GM19025 (cell line): ENCODE data around the gene ZNF618.

Experiments used
- ATAC-seq: cut with Tn5 transposase; IDR thresholded peaks from one replicate; pipeline ENCODE4 v1.9.1; 2021; ENCODE audit warnings: mild to moderate bottlenecking, low read depth, moderate library complexity; ENCODE audit not compliant: unreplicated experiment

Gene ZNF618

GRCh38 chr9:113998525-113999255 is 122.6 kb downstream of the ZNF618 start:
- no peak for ATAC-seq

GRCh38 chr9:113999256-114000062 is 123.3 kb downstream of the ZNF618 start:
- no peak for ATAC-seq

GRCh38 chr9:114000063-114000454 is 124.0 kb downstream of the ZNF618 start:
- ATAC-seq = no peak

DNA sequence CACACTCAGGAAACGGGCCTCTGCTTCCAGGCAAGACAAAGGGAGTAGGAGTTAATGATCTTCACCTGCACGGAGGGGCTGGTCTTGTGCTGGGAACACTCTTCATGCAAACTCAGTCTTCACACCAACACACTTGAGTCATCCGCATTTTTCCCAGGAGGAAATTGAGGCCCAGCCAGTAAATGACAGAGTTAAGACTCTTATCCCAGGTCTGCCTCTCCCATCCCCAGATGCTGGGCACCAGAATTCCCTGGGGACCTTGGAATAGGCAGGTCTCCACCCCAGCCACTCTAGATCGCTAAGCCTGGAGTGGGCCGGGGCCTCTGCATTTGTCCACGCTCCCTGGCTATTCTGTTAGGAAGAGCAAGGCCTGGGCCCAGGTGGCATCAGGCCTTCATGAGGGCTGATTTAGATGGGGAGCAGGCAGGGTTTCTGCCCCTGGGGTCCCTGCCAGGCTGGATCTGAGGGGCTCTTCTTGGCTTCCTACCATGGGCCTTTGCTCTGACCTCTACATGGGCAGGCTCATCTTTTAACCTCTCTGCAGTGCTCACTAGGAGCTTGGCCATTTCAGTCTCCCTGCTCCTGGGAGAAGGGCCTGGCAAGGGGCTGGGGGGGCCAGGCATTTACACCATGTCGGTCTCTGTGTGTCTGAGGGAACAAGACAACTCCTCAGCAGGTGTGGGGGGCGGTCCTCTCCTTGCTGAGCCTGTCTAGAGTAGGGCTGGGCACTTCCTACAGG is 124.7 kb downstream of the ZNF618 start:
- no peak for ATAC-seq

GRCh38 chr9:114001410-114001685 is 125.2 kb downstream of the ZNF618 start:
- no peak for ATAC-seq

- no peak for ATAC-seq
These were observed 125.7 kb downstream of the ZNF618 start for GRCh38 chr9:114001794-114002261.

DNA sequence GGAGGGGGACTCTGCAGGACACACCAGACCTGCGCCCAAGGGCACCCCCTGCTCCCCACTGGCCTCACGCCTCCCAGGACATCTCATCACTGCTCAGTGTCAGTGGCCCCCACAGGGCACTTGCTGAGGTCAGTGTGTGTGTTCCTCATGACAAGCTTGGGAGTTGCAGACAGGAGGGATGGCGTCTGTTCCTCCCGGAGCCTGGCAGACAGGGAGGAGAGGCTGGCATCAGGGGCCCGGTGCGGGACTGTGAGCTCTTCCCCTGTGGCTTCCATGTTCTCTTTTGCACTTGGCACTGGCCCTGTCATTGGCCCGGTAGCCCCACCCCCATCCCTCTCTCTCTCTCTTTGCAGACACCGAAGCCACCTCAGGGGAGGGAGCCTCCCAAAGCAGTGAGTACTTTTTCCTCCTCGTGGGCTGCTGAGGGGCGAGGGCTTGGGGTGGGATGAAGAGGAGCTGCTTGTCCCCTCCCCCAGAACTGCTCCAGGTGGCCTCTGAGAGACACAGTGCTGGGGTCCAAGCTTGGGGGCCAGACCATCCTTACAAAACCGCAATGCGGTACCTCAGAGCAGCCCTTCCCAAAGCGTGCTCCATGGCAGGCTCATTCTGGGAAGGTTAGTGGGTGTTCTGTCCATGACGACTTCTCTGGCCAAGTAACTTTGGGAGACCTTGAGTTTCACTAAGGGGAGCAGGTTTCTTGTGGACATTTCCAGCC is 126.3 kb downstream of the ZNF618 start:
- no peak for ATAC-seq

DNA sequence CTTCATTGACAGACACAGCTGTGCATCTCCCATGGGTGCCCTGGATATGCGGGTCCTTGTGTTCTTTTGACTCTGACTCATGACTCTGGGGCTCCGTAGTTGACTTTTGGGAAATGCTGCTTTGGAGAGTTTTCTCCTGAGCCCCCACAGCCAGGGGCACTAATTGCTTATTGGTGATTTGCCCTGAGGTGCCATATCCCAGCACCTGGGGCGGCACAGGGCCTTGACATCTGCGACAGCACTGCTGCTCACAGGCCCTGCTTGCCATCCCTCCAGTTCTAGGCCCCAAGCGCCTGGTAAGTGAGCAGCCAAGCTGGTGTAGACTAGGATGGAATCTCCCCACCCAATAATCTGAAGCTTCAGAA is 126.9 kb downstream of the ZNF618 start:
- ATAC-seq = no peak

DNA sequence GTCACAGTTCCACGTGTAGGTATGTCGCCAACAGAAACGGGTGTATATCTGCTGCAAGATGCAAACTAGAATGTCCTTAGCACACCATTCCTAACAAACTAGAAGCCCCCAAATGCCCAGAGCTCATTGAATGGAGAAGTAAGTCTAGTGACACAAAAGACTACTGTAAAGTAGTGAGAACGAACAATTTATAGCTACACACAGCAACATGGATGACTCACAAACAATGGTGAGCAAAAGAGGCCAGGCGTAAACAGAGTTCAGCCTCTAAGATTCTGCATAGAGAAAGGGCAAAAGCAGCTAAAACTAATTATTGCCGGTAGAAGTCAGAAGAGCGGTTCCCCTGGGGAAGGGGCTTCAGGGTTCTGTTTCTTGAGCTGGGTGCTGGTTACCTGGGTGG is 127.2 kb downstream of the ZNF618 start:
- ATAC-seq = no peak

DNA sequence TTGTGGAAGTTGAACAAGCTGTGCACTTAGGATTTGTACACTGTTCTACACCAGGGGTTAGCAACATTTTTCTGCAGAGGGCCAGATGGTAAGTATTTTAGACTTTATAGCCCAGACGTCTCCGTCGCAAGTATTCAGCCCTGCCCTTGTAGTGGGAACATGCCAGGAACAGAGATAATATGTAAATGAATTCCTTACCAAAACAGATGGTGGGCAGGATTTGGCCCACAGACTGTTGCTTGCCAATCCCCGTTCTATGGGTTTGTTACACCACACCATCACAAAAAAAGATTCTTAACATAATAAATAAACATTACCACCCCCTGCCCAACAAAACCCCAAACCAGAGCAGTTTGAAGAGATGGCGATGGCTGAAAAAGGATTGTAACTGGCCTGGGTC is 127.6 kb downstream of the ZNF618 start:
- no peak for ATAC-seq

GRCh38 chr9:114004221-114004716 is 128.2 kb downstream of the ZNF618 start:
- no peak for ATAC-seq

DNA sequence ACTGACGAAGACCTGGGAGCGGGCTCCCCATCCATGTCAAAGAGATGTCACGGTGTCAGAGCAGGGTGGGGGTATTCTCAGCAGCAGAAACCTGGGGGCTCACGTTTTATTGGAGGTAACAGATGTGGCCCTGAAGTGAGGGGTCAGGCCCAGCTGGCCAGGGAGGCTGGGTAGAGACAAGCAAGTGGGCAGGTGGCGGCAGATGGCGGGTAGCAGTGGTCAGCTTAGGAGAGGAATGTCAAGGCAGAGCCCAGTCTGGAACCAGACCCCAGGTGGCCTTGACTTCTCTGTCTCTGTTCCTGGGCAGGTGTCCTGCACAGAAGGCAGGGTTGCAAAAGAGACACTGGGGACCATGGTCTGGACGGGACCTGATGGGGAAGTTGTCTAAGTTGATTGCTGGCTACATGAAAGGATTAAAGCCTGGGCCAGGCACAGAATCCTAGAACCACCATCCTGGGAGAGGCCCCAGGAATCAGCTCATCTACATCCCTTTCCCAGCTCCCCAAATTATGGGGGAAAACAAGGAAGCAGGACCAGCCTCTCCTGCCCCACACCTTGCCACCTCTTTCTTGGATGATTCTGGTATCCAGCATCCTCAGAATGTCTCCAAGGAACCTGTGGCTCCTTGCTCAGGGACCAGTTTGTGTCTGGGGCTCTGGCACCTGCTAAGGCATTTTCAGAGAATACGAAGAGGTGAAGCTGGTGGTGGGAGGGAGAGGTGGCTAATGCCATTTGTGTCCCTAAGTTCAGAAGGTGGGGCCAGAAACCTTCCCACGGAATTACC is 129.5 kb downstream of the ZNF618 start:
- ATAC-seq = no peak

DNA sequence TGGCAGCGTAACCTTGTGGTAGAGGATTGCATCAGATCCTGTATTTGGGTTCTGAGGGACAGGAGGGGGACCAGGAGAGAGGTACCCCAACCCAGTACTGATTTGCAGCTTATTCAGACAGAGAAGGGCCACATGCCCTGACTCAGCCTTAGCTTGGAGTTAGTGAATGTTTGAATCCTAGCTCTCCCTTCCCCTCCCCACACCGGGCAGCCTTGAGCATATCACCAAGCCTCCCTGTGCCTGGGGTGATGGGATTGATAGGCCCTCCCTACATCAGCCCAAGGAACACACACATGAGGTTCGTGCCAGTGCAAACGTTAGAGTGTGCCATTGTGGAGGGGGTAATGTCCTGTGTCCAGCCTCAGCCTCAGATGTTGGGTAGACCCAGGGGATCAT is 130.0 kb downstream of the ZNF618 start:
- no peak for ATAC-seq

DNA sequence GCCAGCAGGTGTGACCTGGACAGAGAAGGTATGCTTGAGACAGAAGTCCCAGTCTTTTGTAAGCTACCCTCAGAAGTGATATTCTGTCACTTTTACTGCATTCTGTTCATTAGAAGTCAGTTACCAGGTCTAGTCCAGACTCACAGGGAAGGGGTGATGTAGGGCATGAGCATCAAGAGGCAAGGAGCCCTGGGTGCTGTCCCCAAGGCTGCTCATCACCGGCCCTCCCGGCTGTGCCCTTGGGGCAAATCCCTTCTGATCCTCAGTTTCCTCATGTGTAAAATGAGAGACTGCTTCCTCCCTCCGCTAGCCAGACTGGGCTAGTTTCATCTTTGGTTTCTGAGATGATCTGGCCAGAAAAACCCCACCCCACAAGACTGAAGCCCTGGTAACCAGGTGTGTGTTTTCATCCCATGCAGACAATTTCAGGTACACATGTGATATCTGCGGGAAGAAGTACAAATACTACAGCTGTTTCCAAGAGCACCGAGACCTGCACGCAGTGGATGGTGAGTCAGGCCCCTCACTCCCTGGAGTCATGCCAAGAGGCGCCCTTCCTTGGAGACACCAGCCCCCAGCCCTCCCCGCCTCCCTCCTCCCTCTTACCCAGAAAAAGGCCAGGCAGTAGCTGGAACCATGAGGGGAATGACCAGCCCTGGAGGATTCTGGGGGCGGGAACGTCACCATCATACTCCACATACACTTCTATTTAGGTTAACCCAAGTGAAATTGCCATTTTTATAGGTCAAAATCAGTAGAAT is 131.0 kb downstream of the ZNF618 start:
- no peak for ATAC-seq

DNA sequence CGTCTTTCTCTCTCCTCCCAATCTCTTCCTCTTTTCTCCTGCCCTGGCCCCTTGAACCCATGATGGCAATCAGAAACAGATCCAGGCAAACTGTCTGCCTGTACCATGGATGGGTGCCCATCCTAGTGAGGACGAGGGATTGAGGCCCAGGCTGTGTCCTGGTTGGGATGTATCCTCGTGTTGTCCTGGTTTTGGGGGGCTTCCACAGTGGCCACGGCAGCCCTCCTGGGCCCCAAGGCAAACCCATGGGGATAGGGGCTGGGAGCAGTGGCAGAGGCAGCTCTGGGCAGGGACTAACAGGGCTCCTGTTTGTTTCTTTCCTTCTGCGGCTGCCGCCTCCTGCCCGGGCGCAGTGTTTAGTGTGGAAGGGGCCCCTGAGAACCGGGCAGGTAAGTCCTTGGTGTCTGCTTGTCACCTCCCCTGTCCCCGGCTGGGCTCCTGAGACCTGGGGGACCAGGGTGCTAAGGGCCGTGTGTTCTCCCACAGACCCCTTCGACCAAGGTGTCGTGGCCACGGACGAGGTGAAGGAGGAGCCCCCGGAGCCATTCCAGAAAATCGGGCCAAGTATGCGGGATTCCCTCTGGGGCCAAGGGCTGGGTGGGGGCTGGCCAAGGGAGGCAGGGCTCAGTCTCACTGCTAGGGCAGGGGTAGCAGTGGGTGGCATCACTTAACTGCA is 132.0 kb downstream of the ZNF618 start:
- ATAC-seq = no peak

DNA sequence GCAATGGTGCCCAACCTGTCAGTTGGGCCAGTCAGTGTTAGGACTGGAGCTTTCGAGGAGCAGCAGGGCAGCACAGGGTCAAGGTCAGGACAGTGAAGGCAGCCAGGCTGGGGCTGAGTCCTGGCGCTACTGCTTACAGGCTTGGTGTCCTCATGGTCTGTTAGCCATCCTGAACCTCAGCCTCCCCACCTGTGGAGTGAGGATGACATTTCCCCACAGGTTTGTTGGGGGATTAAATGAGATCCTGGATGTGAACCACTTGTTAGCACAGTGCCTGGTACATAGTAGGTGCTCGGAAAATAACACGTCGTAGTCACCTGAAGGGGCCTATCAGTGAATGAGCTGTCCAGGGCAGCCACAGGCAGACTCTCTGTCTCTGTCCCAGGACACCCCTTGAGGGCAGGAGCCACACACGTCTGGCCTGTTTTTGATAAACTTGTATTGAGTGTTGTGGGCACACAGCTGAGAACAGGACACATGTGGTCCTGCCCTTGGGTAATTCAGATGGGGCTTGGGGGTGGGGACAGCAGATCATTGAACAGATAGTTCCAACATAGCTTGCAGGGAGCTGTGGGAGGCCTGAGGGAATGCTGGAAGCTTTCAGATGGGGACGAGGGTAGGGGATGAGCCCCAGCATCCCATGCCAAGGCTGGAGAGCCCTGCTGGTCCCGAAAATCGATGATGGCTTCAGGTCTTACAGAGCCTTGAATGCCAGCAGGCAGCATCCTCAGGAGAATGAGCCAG is 132.7 kb downstream of the ZNF618 start:
- ATAC-seq = no peak

DNA sequence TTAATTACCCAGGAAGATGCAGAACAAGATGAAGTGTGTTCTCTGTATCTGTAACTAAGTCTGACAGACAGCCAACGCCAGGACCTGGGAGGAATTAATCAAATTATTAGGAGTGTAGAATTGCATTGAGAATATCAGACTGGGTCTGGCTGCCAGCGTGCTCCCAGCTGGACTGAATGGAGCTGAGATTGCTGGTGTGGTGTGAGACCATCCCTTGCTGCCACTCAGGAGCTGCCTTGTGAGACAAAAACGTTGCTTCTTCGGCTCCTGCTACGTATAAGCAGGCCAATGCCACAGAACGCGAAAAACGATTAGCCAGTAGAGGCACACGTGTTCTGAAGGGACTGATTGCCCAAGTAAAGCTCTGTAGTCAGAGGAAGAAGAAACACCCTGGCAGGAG is 135.2 kb downstream of the ZNF618 start:
- ATAC-seq = no peak

DNA sequence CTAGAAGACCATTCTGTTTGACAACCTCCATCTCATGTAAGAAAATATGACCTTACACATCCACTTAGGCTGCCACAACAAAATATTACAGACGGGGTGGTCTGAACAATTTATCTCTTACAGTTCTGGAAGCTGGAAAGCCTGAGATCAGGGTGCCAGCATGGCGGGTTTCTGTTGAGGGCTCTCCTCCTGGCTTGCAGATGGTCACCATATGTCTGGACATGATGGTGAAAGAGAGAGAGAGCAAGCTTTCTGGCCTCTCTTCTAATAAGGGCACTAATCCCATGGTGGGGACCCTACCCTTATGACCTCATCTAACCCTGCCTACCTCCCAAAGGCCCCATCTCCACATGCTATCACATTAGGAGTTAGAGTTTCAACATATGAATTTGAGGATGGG is 136.0 kb downstream of the ZNF618 start:
- no peak for ATAC-seq
